Bronchus fibroblast of lung (primary cell): ENCODE measurements around the gene BRS3. TPM values are rescaled to one million over a fixed set of nuclear protein-coding genes. Genes with fewer than 3 reads are reported as not detected.

Experiments
- total RNA-seq: library from RNA; depleted of rRNA; stranded (reverse); fragments of >200 nt; gene quantifications from 2 replicates; pipeline ENCODE4 v1.2.3, GENCODE V29; 2015

The BRS3 gene
- total RNA-seq: not detected in 2 replicates

GRCh38 chrX:136487647-136488046 is at the start of gene BRS3:
Gene BRS3 (plus strand): TSS chrX:136487947. CDS start chrX:136488115, 168 bp downstream.

GRCh38 chrX:136497556-136498052 is 9.9 kb downstream of the BRS3 start, which contains the start of gene HTATSF1:
Gene HTATSF1 (plus strand): TSS chrX:136497592. CDS start chrX:136497685, 93 bp downstream.

GRCh38 chrX:136531951-136532350 is 44.2 kb downstream of the BRS3 start, which contains the start of gene VGLL1:
Gene VGLL1 (plus strand): TSS chrX:136532215. CDS start chrX:136536021, 3,806 bp downstream.

Other genes with a start within 250 kb of the BRS3 start
- gene MAP7D3, start 236.5 kb upstream of the BRS3 start, total RNA-seq: 9.7 and 12.6 TPM in 2 replicates
- not detected in 2 replicates for gene ADGRG4, start 187.0 kb upstream of the BRS3 start, total RNA-seq
- gene HTATSF1, start 9.6 kb downstream of the BRS3 start, total RNA-seq: 31.1 and 43.7 TPM in 2 replicates
- not detected in 2 replicates for gene VGLL1, start 44.3 kb downstream of the BRS3 start, total RNA-seq
- gene CD40LG, start 160.2 kb downstream of the BRS3 start, total RNA-seq: not detected in 2 replicates